ENCODE measurements around the gene NKAPD1.
A peak's percentile ranks its signal among the peaks of the same experiment; 100 is the strongest.
"Not testable (repeated sequence)": the region's sequence is repeated elsewhere in the genome, so short reads cannot be mapped to it uniquely, and the experiment has no call there.

NKAPD1 gene, protein sequence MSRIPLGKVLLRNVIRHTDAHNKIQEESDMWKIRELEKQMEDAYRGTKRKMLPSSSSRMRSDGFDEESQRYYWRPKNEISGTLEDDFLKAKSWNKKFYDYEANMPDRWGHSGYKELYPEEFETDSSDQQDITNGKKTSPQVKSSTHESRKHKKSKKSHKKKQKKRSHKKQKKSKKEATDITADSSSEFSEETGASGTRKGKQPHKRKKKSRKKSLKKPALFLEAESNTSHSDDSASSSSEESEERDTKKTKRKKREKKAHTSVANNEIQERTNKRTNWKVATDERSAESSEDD

GRCh38 chr11:112073941-112074811 lies at the start of gene NKAPD1, which contains the start of gene PIH1D2:
Gene NKAPD1, plus strand, starts transcription at chr11:112074299. Its CDS starts 1,276 bp downstream, at chr11:112075575.
Gene PIH1D2, minus strand, starts transcription at chr11:112074017. Its CDS starts 843 bp downstream, at chr11:112073174.
- FAIRE-seq = peak; percentile 95
- peak; percentile 94 for DNase-seq (ENCODE audit: insufficient read length, low spot score)

- peak; percentile 100 for FAIRE-seq
- peak; percentile 94 for DNase-seq (ENCODE audit: insufficient read length, low spot score)
Measured at GRCh38 chr11:112024773-112025678, 49.1 kb upstream of the NKAPD1 start, which contains the start of gene DLAT. Gene DLAT, plus strand, starts transcription at chr11:112025408. Its CDS starts 65 bp downstream, at chr11:112025473.

DNA sequence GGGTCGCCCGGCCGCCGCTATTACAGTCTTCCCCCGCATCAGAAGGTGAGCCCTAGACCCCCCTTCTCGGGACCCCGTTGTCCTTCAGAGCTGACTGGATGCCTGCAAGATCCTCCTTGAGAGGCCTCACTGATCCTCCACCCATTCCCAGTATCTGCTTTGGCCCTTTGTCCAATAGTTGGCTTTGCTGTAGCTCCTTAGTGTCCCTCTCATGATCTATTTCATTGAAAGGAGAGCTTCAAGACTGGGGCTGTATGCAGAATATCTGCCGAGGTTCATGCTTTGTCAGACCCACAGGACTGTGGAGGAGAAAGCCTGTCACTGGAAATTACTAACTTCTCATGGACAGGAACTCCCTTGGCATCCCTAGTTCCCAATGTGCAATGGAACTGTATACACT lies 48.4 kb upstream of the NKAPD1 start:
- DNase-seq (ENCODE audit: insufficient read length, low spot score) (peak; percentile 48), FAIRE-seq (no peak)

DNA sequence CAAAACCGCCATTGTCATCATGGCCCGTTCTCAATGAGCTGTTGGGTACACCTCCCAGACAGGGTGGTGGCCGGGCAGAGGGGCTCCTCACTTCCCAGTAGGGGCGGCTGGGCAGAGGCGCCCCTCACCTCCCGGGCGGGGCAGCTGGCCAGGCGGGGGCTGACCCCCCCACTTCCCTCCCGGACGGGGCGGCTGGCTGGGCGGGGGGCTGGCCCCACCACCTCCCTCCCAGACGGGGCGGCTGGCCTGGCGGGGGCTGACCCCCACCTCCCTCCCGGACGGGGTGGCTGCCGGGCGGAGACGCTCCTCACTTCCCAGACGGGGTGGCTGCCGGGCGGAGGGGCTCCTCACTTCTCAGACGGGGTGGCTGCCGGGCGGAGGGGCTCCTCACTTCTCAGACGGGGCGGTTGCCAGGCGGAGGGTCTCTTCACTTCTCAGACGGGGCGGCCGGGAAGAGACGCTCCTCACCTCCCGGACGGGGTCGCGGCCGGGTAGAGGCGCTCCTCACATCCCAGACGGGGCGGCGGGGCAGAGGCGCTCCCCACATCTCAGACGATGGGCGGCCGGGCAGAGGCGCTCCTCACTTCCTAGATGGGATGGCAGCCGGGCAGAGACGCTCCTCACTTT lies 47.2 kb upstream of the NKAPD1 start:
- DNase-seq (ENCODE audit: insufficient read length, low spot score); FAIRE-seq: not testable (repeated sequence)

DNA sequence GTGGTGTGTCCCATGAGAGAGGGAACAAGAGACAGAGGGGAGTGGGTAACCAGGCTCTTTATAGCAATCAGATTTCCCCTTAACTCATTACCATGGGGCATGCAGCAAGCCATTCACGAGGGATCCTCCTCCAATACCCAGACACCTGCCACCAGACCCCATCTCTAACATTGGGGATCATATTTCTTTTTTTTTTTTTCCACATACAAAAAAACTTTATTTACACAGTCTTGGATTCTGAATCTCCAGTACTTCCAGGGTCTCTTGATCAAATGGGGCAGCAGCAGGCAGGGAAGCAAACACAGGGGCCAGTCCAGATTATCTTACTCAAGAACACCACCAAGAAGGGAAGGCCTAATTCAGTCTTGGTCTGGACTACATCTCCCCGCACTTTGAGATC lies 44.6 kb upstream of the NKAPD1 start:
- FAIRE-seq = no peak
- DNase-seq (ENCODE audit: insufficient read length, low spot score) = no peak

DNA sequence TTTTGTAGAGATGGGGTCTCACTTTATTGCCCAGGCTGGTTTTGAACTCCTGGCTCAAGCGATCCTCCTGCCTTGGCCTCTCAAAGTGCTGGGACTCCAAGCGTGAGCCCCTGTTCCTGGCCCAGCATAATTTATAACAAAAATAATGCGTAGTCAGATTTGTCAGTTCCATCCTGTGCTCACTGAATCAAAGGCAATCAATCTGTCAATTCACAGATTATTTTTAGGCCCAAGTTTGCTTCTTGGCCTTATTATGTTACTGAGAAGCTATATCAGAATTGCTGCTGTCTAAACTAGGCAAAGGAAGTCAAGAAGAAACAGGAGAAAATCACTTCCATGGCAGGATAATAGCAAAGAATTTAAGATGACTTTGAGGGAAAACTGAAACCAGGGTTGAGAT lies 40.2 kb upstream of the NKAPD1 start:
- FAIRE-seq (no peak), DNase-seq (ENCODE audit: insufficient read length, low spot score) (no peak)

DNA sequence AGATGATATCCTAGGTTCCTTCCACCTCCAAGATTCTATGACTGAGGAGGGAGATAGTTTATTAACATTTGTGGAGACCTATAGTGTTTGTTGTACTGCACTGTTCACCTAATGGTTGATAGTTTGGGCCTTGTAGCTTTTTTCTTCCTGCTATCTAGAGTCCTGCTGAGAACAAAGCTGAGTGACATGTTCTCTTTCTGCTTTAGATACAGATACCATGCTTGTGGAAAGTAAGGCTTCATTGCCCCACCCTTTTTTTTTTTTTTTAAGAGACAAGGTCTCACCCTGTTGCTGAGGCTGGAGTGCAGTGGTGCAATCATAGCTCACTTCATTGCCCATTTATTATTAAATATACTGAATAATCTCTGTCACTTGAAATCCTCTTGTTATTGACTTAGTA lies 36.6 kb upstream of the NKAPD1 start:
- no peak for DNase-seq (ENCODE audit: insufficient read length, low spot score)
- peak; percentile 28 for FAIRE-seq

DNA sequence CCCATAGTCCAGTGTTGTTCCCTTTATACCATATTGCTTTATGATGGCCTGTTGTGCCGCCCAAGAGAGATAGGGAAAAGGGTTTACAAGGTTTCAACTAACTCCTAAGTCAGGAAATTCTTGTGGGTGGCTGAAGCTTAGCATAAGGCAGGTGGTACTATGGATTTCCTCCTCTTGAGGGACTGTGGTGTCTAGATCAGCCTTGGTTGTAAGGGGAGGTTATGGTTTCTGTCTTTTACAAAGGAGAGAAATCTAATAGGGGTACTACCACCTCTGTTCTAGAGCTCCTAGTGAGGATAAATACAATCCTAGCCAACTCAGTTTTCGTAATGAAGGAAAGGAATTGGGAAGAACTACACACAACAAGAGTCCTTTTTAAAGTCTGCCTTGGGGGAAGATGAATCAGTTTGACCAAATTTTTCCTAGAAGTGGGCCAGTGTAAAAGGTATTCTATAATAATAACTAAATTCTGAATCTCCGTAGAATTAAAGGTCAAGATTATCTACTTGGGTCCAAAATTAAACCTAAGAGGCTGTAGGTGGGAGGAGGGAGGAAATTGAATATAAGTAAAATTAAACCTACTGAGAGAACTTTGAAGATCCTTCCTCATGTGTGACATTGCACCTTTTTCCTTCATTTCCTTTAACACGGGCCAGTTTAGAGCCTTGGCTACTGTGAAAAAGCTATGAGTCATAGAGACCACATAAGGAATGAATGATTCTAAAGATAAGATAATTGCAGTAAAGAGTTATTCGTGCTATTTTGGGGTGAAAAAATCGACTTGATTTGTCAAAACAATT lies 31.7 kb upstream of the NKAPD1 start:
- DNase-seq (ENCODE audit: insufficient read length, low spot score) (peak; percentile 51), FAIRE-seq (peak; percentile 65)

GRCh38 chr11:112042961-112043304 lies 31.2 kb upstream of the NKAPD1 start:
- DNase-seq (ENCODE audit: insufficient read length, low spot score) (no peak), FAIRE-seq (no peak)

DNA sequence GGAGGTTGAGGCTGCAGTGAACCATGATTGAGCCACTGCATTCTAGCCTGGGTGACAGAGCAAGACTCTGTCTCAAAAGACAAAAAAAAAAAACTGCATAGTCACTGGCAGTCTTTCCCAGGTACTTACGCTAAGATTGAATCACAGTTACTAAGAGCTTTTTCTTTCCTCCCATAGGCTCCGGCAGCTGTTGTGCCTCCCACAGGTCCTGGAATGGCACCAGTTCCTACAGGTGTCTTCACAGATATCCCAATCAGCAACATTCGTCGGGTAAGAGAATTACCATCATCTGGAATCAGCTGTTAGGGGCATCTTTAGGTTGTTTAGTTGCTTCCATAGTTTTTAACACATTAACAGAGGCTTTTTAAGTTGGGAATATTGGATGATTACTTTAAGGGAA lies 29.1 kb upstream of the NKAPD1 start:
- DNase-seq (ENCODE audit: insufficient read length, low spot score) = no peak
- peak; percentile 20 for FAIRE-seq

GRCh38 chr11:112046647-112047046 lies 27.5 kb upstream of the NKAPD1 start:
- not testable (repeated sequence) for FAIRE-seq; DNase-seq (ENCODE audit: insufficient read length, low spot score)

- DNase-seq (ENCODE audit: insufficient read length, low spot score); FAIRE-seq: not testable (repeated sequence)
Measured at GRCh38 chr11:112048256-112048655, 25.8 kb upstream of the NKAPD1 start.

DNA sequence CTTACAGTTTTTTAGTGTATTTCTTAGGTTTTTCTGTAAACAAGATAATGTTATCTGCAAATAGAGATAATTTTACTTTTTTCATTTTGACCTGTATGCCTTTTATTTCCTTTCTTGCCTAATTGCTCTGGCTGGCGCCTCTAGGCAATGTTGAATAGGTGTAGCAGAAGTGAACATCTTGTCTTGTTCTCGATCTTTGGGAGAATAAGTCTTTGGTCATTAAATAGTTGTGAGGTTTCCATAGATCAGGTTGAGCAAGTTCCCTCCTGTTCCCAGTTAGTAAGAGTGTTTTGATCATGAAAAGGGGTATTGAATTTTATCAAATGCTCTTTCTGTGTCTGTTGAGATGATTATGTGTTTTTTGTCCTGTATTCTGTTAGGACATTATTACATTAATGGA lies 24.3 kb upstream of the NKAPD1 start:
- FAIRE-seq = peak; percentile 23

GRCh38 chr11:112050721-112051120 lies 23.4 kb upstream of the NKAPD1 start:
- DNase-seq (ENCODE audit: insufficient read length, low spot score) (no peak), FAIRE-seq (no peak)

More for the DNA sequence above, 24.3 kb upstream of the NKAPD1 start:
- no peak for DNase-seq (ENCODE audit: insufficient read length, low spot score)

- DNase-seq (ENCODE audit: insufficient read length, low spot score) = no peak
Measured at GRCh38 chr11:112051768-112052167, 22.3 kb upstream of the NKAPD1 start.

GRCh38 chr11:112057170-112057569 lies 16.9 kb upstream of the NKAPD1 start:
- FAIRE-seq (no peak), DNase-seq (ENCODE audit: insufficient read length, low spot score) (no peak)

More at GRCh38 chr11:112051768-112052167, 22.3 kb upstream of the NKAPD1 start:
- no peak for FAIRE-seq

- FAIRE-seq (peak; percentile 87), DNase-seq (ENCODE audit: insufficient read length, low spot score) (no peak)
Measured at GRCh38 chr11:112058103-112058502, 16.0 kb upstream of the NKAPD1 start.

DNA sequence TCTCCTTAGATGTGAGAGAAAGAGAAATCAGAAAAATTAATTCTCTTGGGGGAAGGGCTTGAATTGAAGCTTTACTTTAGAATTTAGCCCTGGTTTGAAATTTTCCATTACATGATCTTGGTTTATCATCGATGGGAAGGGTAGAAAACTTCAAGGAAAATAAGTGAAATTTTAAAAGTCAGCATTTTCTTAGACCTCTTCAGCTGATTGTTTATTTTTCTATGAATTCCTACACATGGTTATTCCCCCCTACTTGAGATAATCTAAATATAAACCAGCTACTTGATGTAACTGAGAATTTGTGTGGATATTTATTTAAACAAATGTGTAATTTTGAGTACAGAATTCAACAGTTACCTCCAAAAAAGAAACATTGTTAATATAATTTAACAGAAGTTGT lies 11.2 kb upstream of the NKAPD1 start:
- FAIRE-seq (no peak), DNase-seq (ENCODE audit: insufficient read length, low spot score) (no peak)

- DNase-seq (ENCODE audit: insufficient read length, low spot score) (no peak), FAIRE-seq (no peak)
Measured at GRCh38 chr11:112082729-112083128, 8.6 kb downstream of the NKAPD1 start.

Data from HTR-8/SVneo (cell line).